ENCODE data around the gene ACSF2.

ACSF2 gene

DNA sequence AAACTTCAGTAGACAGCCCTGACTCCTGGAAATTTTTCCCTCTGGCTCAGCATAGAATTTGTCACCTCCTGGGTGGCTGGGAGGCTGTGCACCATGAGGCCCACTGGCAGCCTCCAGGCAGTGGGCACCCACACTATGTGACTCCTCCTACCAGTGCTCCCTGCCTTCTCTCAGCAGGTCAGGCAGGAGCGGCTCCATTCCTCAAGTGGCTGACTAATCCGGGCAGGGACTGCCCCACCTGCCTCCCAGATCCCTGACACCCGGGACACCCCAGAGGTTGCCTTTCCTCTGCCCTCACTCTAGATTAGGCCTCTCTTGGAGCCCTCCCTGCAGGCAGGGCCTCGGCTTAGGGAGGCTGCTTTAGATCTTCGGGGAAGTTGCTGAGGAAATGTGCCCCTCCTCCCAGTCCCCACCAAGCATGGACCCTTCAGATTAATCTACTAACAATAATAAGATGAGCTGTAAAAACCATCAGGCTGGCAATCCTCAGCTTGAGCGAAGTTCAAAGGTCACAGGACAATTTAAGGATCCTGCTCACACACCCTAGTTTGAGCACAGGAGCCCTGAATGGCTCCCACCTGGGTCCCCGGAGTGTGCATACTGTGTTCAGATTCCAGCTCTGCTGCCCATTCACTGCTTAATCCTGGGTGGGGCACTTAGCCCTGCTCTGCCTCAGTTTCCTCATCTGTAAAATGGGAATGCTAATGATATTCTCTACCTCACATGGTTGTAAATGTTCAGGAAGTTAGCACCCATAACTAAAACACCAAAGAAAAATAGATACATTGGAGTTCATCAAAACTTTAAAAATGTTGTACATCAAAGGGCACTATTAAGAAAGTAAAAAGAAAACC, 72.2 kb downstream of the ACSF2 start:
- Histone ChIP-seq H3K36me3 (no peaks in the 10 kb centered on the region), H3K4me3 (ENCODE audit: low read depth in 1 of 2, low read length in 1 of 2) (no peak overlapping the region), H3K9me3 (no peaks in the 10 kb centered on the region), H3K4me1 (ENCODE audit: control insufficient read depth in 1 of 2, insufficient read depth in 1 of 2, low read depth in 1 of 2, low read length in 1 of 2) (no peaks in the 10 kb centered on the region), H3K27me3 (peaks cover 5% of the 10 kb centered on the region), H3K27ac (no peak overlapping the region)
- TF ChIP-seq, protein P1, sequence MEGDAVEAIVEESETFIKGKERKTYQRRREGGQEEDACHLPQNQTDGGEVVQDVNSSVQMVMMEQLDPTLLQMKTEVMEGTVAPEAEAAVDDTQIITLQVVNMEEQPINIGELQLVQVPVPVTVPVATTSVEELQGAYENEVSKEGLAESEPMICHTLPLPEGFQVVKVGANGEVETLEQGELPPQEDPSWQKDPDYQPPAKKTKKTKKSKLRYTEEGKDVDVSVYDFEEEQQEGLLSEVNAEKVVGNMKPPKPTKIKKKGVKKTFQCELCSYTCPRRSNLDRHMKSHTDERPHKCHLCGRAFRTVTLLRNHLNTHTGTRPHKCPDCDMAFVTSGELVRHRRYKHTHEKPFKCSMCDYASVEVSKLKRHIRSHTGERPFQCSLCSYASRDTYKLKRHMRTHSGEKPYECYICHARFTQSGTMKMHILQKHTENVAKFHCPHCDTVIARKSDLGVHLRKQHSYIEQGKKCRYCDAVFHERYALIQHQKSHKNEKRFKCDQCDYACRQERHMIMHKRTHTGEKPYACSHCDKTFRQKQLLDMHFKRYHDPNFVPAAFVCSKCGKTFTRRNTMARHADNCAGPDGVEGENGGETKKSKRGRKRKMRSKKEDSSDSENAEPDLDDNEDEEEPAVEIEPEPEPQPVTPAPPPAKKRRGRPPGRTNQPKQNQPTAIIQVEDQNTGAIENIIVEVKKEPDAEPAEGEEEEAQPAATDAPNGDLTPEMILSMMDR (IDR thresholded peaks at IDR 0.05): no peak

- H3K27ac ChIP-seq: no peak overlapping the region
- H3K27me3 ChIP-seq: peaks cover 13% of the 10 kb centered on the region
- H3K9me3 ChIP-seq: no peaks in the 10 kb centered on the region
- no peak overlapping the region for H3K4me3 ChIP-seq (ENCODE audit: low read depth in 1 of 2, low read length in 1 of 2)
- TF ChIP-seq, protein P1 (IDR thresholded peaks at IDR 0.05): no peak
- no peaks in the 10 kb centered on the region for H3K36me3 ChIP-seq
- H3K4me1 ChIP-seq (ENCODE audit: control insufficient read depth in 1 of 2, insufficient read depth in 1 of 2, low read depth in 1 of 2, low read length in 1 of 2): peaks cover 0 to 5% of the 10 kb centered on the region in 2 experiments
Observed at GRCh38 chr17:50499270-50499669, 73.3 kb downstream of the ACSF2 start.

- TF ChIP-seq, protein P1 (IDR thresholded peaks at IDR 0.05): no peak
- H3K4me1 ChIP-seq (ENCODE audit: control insufficient read depth in 1 of 2, insufficient read depth in 1 of 2, low read depth in 1 of 2, low read length in 1 of 2): peaks cover 0 to 6% of the 10 kb centered on the region in 2 experiments
- no peaks in the 10 kb centered on the region for H3K9me3 ChIP-seq
- H3K4me3 ChIP-seq (ENCODE audit: low read depth in 1 of 2, low read length in 1 of 2): no peak overlapping the region
- peaks cover 13% of the 10 kb centered on the region for H3K27me3 ChIP-seq
- H3K36me3 ChIP-seq: no peaks in the 10 kb centered on the region
- H3K27ac ChIP-seq: no peak overlapping the region
Observed at GRCh38 chr17:50499721-50500120, 73.7 kb downstream of the ACSF2 start.

GRCh38 chr17:50501054-50501453, 75.0 kb downstream of the ACSF2 start:
- Histone ChIP-seq H3K36me3 (no peaks in the 10 kb centered on the region), H3K4me3 (ENCODE audit: low read depth in 1 of 2, low read length in 1 of 2) (no peak overlapping the region), H3K9me3 (no peaks in the 10 kb centered on the region), H3K4me1 (ENCODE audit: control insufficient read depth in 1 of 2, insufficient read depth in 1 of 2, low read depth in 1 of 2, low read length in 1 of 2) (peaks cover 0 to 6% of the 10 kb centered on the region in 2 experiments), H3K27me3 (peaks cover 13% of the 10 kb centered on the region), H3K27ac (no peak overlapping the region)
- TF ChIP-seq, protein P1 (IDR thresholded peaks at IDR 0.05): no peak

DNA sequence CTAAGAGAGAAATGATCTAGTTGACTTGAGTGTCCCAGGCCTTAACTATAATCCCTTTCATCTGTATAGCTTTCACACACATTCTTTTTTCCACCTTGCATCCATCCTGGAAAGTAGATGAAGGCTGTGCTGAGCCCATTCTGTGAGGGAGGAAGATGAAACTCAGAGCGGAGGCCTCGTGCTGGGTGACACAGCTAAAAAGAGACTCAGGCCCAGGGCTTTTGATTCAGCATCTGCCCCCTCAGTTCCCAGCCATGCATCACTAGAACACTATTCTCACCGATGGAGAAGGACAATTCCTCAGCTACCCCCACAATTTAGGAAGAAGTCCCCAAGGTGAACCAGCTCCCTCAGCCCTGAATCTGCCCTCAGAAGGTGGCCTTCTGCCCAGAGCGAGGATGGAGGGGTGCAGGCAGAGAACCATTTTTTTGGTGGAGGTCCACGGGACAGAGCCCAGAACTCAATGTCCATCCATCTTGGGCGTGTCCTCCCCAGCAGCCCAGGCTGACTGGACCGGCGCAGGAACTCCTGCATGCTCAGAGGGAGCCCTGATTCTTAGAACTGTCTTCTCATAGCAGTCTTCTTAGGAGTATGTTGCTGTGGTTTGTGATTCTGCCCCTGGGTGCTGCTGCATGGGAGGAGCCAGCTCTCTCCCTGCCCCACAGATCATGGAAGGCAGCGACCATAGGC, 76.4 kb downstream of the ACSF2 start:
- peaks cover 0 to 6% of the 10 kb centered on the region in 2 experiments for H3K4me1 ChIP-seq (ENCODE audit: control insufficient read depth in 1 of 2, insufficient read depth in 1 of 2, low read depth in 1 of 2, low read length in 1 of 2)
- TF ChIP-seq, protein P1 (IDR thresholded peaks at IDR 0.05): no peak
- no peak overlapping the region for H3K27ac ChIP-seq
- peaks cover 13% of the 10 kb centered on the region for H3K27me3 ChIP-seq
- no peak overlapping the region for H3K4me3 ChIP-seq (ENCODE audit: low read depth in 1 of 2, low read length in 1 of 2)
- no peaks in the 10 kb centered on the region for H3K36me3 ChIP-seq
- no peaks in the 10 kb centered on the region for H3K9me3 ChIP-seq
